ENCODE measurements around the gene RAB3GAP1.
"Not testable (repeated sequence)": the region's sequence is repeated elsewhere in the genome, so short reads cannot be mapped to it uniquely, and the experiment has no call there.

Gene RAB3GAP1

GRCh38 chr2:135050684-135051083 lies 1.4 kb upstream of the RAB3GAP1 start:
- DNase-seq (ENCODE audit: low read depth), result no peak
- H3K4me3 ChIP-seq (ENCODE audit: low read depth, low read length), result no peak overlapping the region

DNA sequence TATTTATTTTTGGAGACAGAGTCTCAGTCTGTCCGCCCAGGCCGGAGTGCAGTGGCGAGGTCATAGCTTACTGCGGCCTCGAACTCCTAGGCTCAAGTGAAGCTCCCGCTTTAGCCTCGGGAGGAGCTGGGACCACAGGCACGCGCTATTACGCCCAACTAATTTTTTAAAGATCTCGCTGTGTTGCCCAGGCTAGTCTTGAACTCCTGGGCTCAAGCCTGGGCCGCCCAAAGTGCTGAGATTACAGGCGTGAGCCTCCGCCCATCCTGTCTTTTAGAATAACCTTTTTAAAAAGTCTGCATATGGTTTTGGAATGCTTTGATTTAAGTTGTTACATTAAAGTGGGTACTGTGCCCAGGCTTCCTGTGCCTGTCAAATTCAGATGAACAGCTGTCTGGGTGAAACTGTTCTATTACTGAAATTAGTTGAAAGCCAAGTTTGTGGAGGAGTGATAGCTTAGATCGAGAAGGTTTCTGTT lies 944 bp downstream of the RAB3GAP1 start:
- DNase-seq (ENCODE audit: low read depth), result no peak
- peak overlapping the region; percentile 69 for H3K4me3 ChIP-seq (ENCODE audit: low read depth, low read length)

GRCh38 chr2:135055182-135055786 lies 3.2 kb downstream of the RAB3GAP1 start:
- DNase-seq (ENCODE audit: low read depth), result no peak
- H3K4me3 ChIP-seq (ENCODE audit: low read depth, low read length), result no peak overlapping the region

- no peak overlapping the region for H3K4me3 ChIP-seq (ENCODE audit: low read depth, low read length)
- no peak for DNase-seq (ENCODE audit: low read depth)
Measured at GRCh38 chr2:135056790-135057189, 4.7 kb downstream of the RAB3GAP1 start.

DNA sequence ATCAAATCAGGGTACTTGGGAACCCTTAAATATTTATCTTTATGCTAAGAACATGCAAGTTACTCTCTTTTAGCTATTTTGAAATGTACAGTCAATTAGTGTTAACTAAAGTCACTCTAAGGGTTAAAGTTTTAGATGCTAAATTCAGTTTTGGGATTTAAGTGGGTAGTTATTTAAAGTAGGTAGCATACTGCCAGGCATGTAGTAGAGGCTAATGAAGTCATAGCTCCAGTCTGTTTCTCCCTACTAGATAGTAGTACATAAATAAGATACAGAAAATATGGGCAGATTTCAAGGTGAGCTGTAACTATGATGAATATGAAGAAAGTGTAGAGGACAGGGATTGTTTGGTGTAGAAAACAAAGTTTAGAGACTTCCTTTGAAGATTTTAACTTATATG lies 7.5 kb downstream of the RAB3GAP1 start:
- no peak for DNase-seq (ENCODE audit: low read depth)
- no peak overlapping the region for H3K4me3 ChIP-seq (ENCODE audit: low read depth, low read length)

- no peak overlapping the region for H3K4me3 ChIP-seq (ENCODE audit: low read depth, low read length)
- no peak for DNase-seq (ENCODE audit: low read depth)
Measured at GRCh38 chr2:135063210-135063609, 11.1 kb downstream of the RAB3GAP1 start.

DNA sequence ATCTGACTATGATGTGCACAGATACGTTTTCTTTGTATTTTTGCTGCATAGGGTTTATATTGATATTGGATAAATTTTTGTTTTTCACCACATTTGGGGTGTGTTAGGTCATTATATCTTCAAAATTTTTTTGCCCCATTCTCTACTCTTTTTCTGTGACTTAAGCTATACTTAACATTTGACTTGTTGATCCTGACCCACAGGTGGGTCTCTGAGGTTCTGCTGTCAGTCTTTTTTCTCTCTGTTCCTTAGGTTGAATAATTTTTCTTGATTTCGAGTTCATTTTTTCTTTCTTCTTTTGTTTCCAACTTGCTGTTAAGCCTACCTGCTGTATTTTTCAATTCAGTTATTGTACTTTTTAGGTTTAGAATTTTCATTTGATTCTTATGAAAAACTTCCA lies 12.1 kb downstream of the RAB3GAP1 start:
- H3K4me3 ChIP-seq (ENCODE audit: low read depth, low read length), result no peak overlapping the region
- DNase-seq (ENCODE audit: low read depth), result no peak

GRCh38 chr2:135066710-135067109 lies 14.6 kb downstream of the RAB3GAP1 start:
- DNase-seq (ENCODE audit: low read depth), result no peak
- H3K4me3 ChIP-seq (ENCODE audit: low read depth, low read length), result no peak overlapping the region

DNA sequence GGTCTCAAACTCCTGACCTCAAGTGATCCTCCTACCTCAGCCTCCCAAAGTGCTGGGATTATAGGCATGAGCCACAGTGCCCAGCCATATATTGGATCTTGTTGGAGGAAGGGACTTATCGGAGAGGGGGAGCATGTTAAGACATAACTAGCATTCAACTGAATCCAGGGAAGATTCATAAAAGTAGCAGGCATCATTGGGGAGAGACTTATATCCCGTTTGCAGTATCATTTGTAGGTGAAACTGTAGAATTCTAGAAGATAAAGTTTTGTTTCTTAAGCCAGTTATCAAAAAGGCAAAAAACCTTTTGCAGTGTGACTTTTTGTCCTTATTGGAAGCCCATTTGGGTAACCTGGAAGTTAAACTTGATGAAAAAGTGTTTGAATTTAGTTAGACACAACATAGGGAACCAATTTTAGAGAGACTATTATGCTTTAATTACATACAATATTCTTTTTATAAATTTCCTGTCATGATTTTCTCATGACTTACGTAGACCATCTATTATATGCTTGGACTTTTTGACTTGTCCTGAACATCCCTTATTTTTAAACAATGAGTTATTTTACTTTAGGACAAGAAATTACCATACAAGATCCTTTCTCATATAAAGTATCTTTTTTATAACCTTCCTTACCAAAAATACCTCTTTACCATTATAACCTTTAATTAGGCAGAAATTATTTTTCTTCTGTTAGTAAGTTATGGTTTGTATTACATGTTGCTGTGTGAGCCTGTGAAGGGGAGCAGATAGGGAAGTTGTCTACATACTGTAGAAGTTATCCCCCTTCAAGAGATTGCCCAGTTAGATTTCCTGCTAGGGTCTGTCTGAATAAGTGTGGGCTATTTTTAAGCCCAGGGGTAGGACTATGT lies 20.3 kb downstream of the RAB3GAP1 start:
- no peak for DNase-seq (ENCODE audit: low read depth)
- no peak overlapping the region for H3K4me3 ChIP-seq (ENCODE audit: low read depth, low read length)

GRCh38 chr2:135074216-135074615 lies 22.1 kb downstream of the RAB3GAP1 start:
- no peak overlapping the region for H3K4me3 ChIP-seq (ENCODE audit: low read depth, low read length)
- no peak for DNase-seq (ENCODE audit: low read depth)

DNA sequence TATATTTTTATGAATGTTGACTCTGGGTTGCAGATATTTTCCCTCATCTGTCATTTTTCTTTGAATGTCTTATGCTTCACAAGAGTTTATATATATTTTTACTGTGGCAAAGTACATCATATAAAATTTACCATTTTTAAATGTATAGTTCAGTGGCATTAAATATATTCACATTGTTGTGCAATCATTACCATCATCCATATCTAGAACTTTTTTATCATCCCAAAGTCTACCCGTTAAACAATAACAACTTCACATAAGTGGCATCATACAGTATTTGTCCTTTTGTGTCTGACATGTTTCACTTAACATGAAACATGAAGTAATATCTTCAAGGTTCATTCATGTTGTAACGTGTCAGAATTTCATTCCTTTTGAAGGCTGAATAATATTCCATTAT lies 24.5 kb downstream of the RAB3GAP1 start:
- no peak overlapping the region for H3K4me3 ChIP-seq (ENCODE audit: low read depth, low read length)
- DNase-seq (ENCODE audit: low read depth), result no peak

DNA sequence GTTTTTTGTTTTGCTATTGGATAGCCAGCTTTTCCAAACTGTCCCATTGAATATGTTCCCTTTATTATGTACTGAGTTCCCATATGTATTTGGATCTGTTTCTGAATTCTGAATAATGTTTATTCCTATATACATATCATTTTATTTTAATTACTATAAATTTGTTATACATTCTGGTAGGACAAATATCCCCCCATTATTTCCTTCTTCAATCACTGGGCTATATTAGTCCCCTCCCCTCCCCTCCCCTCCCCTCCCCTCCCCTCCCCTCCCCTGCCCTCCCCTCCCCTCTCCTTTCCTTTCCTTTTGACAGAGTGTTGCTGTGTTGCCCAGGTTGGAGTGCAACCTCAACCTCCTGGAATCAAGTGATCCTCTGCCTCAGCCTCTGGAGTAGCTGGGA lies 26.3 kb downstream of the RAB3GAP1 start:
- DNase-seq (ENCODE audit: low read depth), result no peak
- H3K4me3 ChIP-seq (ENCODE audit: low read depth, low read length), result no peak overlapping the region

- no peak overlapping the region for H3K4me3 ChIP-seq (ENCODE audit: low read depth, low read length)
- no peak for DNase-seq (ENCODE audit: low read depth)
Measured at GRCh38 chr2:135086222-135086621, 34.1 kb downstream of the RAB3GAP1 start.

DNA sequence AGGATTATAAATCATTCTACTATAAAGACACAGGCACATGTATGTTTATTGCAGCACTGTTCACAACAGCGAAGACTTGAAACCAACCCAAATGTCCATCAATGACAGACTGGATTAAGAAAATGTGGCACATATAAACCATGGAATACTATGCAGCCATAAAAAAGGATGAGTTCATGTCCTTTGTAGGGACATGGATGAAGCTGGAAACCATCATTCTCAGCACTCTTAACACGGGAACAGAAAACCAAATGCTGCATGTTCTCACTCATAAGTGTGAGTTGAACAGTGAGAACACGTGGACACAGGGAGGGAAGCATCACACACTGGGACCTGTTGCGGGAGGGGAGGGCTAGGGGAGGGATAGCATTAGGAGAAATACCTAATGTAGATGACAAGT lies 37.5 kb downstream of the RAB3GAP1 start:
- not testable (repeated sequence) for DNase-seq (ENCODE audit: low read depth); H3K4me3 ChIP-seq (ENCODE audit: low read depth, low read length)

DNA sequence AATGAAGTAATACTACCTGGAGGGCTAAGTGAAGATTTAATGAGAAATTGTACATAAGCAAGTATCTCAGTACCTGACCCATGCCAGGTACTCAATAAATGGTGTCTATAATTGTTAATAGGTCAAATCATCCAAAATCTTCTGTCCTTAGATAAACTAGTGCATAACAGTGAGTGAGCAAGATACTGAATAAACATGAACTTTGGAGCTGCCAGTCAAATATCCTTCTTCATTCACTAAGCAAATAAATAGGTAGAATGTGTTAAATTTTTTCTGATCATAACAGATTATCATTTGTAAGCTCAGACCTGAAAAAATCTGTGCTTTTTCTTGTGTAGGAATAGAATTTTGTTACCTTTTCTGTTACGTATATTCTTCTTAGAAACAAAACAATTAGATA lies 39.6 kb downstream of the RAB3GAP1 start:
- no peak overlapping the region for H3K4me3 ChIP-seq (ENCODE audit: low read depth, low read length)
- DNase-seq (ENCODE audit: low read depth), result no peak

- no peak for DNase-seq (ENCODE audit: low read depth)
- H3K4me3 ChIP-seq (ENCODE audit: low read depth, low read length), result no peak overlapping the region
Measured at GRCh38 chr2:135093193-135093592, 41.1 kb downstream of the RAB3GAP1 start.

- no peak overlapping the region for H3K4me3 ChIP-seq (ENCODE audit: low read depth, low read length)
- no peak for DNase-seq (ENCODE audit: low read depth)
Measured at GRCh38 chr2:135093670-135094330, 41.7 kb downstream of the RAB3GAP1 start.

DNA sequence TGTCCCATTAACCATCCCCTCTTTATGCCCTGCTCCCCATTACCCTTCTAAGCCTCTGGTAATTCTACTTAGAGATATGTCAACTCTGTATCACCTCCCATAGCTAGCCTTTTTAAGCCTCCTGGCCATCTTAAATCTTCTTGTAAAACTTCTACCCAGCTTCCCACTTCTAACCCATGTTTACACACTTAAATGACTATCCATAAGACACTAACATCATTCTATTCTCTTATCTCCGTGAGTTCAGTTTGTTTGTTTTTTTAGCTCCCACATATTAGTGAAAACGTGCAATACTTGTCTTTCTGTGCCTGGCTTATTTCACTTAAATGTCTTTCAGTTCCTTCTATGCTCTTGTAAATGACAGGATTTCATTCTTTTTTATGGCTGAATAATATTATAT lies 42.4 kb downstream of the RAB3GAP1 start:
- H3K4me3 ChIP-seq (ENCODE audit: low read depth, low read length), result no peak overlapping the region
- DNase-seq (ENCODE audit: low read depth), result no peak

- H3K4me3 ChIP-seq (ENCODE audit: low read depth, low read length), result no peak overlapping the region
- no peak for DNase-seq (ENCODE audit: low read depth)
Measured at GRCh38 chr2:135095591-135095990, 43.5 kb downstream of the RAB3GAP1 start.

GRCh38 chr2:135096665-135097446 lies 44.8 kb downstream of the RAB3GAP1 start:
- DNase-seq (ENCODE audit: low read depth), result no peak

More at GRCh38 chr2:135096665-135097446, 44.8 kb downstream of the RAB3GAP1 start:
- no peak overlapping the region for H3K4me3 ChIP-seq (ENCODE audit: low read depth, low read length)
